ENCODE data around the gene PITPNM3.

Gene PITPNM3

DNA sequence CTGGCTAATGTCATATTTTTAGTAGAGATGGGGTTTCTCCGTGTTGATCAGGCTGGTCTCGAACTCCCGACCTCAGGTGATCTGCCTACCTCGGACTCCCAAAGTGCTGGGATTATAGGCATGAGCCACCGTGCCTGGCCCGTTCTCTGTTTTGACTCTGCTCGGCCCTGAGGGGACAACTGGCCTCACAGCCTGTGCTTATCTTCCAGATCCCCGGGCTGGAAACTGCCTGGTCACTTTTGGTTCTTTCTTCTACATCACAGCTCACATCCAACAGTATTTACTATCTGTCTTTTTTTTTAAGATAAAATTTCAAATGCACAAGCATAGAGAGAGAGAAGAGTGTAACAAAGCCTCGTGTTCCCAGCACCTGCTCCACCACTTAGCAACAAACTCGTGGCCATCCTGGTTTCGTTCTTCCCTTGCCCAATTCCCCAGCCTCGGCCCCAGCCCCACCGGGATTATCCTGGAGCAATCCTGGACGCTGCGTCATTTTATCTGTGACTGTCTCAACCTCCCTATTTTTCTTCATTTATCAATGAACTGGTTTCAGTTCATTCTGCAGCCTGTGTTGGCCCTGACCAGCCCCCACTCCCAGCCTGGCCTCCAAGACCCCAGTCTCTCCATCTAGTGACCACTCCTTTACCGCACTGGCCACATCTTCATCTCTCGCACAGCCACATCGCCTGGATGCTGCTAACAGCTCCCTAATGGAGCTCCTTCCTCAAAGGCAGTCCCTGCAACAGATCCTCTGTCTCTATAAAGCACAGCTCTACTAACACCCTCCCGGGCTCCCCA lies 91.0 kb downstream of the PITPNM3 start:
- in situ Hi-C loops (cut with MboI; ENCODE audit: low sequenced_read_pairs) = no loop called here

DNA sequence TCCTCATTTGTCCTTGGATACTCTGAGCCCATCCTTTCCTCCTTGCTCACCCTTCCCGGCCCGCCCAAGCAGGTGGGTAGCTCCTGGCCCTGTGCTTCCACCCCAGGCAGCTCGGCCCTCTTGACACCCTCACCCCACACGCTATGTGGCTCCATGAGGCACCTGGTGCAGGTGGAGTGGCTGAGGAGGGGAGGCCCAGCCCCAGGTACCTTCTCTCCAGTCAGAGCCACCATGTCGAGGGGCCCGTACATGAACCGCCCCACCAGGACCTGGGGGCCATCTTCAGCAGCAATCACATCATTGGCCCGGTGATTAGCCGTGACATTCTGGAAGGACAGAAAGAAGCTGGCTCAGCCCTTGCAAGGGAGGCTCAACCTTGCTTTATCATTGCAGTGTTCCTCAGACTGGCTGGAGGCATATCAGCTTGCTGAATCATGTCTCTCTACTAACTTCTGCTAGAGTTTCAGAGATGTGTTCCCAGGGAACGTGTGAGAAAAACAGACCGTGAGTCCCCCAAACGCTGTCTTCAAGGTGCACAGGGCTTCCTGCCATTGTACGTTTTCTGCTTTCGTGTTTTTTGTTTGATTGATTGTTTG lies 91.8 kb downstream of the PITPNM3 start:
- in situ Hi-C loops (cut with MboI; ENCODE audit: low sequenced_read_pairs) = no loop called here

DNA sequence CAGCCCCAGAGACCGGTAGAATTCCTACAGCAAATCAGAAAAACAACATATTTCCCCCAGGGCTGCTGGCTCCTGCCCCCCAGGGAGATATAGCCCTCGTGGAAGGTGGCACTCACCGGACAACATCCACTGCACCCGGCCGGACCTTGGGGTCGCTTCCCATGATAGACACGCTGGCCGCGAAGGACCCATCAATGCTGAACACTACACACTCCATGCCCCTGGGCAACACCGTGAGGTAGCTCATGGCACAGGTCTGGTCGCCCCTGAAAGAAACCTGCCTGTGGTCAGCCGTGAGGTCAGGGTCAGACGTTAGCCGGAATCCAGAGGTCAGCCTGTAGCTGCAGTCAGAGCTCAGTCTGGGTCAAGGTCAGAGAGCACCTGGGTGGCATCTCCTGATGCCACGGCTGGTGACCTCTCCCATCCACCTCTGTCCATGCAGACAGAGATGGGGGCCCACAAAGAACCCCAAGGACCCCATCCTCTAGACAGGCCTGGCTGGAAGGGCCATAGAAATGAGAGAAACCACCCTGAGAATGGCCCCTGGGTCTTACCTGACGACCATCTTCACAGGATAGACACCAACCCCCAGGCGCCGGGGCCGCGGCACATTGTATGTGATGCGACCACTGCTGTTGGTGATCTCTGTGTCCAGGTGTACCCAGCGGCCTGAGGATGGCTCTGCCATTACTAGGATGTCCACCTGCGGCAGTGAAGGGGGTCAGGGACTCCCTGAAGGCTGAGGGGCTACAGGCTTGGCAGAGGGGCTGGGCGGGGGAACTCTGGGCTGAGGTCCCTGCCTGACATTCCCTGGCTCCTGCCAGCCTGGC lies 92.5 kb downstream of the PITPNM3 start:
- in situ Hi-C loops (cut with MboI; ENCODE audit: low sequenced_read_pairs) = no loop called here

DNA sequence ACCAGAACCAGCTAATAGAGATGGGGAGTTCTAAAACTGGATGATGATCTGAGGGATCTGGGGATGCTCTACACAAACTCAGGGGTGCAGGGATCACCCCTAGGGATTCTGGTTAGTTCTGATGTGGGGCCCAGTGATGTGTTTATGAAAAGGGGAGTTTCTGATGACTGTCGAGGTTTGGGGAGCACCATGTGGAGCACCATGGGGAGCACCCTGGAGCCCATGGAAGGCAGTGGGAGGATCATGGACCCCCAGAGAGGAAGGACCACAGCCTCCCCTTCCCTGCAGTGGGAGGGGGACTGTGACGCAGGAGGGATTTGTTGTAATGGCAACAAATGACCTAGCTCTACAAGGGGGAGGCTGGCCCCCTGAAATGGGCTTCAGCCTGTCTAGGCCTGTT lies 93.7 kb downstream of the PITPNM3 start:
- in situ Hi-C loops (cut with MboI; ENCODE audit: low sequenced_read_pairs) = no loop called here

DNA sequence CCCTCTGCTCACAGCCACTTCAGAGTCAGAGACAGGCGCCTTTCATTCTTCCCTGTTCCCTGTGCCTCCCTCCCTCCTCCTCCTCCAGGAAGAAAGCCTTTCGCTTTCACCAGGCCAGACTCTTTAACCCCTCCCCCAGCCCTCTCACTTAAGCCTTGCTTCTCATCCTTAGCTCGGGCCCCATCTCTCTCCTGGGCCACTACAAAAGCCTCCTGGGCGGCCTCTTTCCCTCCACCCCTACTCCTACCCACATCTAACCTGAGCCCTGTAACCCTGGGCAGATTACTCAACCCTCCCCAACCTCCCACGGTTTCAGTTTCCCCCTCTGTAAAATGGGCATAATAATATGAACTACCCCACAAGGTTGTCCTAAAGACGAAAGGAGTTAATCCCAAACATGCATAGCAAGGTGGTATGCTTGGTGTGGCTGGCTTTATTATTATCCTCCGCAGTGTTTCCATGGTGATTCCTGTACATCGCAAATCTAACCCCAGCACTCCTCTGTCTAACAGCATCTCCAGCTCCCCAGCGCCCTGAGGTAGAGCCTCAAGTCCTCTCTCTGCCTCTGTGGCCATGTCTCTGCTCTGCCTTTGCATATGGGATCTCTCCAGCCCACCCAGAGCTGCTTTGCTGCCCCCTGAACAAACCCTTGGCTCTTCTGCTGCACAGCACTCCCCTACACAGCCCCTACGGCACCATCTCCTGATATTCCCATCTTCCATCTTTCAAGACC lies 94.4 kb downstream of the PITPNM3 start:
- in situ Hi-C loops (cut with MboI; ENCODE audit: low sequenced_read_pairs) = no loop called here

DNA sequence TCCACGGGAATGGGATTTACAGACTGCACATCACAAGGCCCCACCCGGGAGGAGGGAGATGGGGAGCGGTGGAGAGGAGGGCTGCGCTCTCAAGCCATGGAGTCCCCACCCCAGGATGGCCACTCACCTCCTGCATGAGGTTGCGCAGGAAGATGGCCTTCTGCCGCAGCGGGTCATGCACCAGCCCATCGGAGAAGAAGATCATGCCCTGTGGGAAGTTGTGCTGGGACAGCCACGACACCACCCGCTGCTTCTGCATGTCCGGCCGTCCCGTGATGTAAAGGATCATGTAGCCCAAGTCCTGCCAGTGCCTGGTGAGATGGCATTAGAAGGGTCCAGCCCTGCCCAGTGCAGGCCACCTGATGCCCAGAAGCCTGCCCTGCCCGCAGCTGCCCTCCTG lies 95.1 kb downstream of the PITPNM3 start:
- in situ Hi-C loops (cut with MboI; ENCODE audit: low sequenced_read_pairs) = no loop called here

DNA sequence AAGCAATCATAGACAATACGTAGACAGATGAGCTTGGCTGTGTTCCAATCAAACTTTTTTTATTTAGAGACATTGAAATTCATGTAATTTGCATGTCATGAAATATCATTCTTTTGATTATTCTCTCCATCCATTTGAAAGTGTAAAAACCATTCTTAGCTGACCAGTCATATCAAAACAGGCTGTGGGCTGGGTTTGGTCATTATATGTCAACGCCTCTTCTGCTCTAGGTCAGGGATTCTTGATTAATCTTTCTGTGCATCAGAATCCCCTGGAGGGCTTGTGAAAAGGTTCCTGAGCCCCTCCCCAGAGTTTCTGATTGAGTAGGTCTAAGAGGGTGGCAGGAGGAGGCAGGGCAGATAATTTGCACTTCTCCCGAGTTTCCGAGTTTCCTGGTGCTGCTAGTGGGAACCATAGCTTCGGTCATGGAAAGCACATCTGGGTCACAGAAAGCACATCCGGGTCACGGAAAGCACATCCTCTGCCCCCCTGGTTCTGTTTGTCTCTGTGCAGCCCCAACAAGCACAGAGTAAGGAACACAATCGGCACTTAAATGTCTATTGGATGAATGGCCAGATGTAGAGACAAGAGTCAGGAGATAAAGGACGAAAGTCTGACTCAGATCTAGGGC lies 95.7 kb downstream of the PITPNM3 start:
- in situ Hi-C loops (cut with MboI; ENCODE audit: low sequenced_read_pairs) = no loop called here

DNA sequence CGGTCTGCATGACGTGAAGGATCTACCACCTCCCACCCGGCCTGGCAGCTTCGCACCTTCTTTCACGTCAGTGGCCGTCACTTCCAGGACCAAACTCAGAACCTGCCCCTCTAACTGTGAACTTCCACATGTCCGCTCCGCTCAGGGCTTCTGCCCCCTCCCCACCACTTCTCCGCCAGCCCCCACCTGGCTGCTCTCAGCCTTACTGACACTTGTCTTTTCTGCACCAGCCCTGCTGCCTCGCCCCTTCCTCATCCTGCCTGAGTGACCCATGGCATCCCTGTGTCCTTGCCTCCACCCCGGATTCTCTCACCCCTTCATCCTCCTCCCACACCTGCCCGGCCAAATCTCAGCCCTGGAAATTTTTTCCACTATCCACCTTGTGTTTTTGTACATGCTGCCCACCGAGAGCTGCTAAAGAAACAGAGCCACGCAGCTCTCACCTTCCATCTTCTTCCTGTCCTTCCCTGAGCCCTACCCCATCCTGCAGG lies 97.8 kb downstream of the PITPNM3 start:
- in situ Hi-C loops (cut with MboI; ENCODE audit: low sequenced_read_pairs) = no loop called here

DNA sequence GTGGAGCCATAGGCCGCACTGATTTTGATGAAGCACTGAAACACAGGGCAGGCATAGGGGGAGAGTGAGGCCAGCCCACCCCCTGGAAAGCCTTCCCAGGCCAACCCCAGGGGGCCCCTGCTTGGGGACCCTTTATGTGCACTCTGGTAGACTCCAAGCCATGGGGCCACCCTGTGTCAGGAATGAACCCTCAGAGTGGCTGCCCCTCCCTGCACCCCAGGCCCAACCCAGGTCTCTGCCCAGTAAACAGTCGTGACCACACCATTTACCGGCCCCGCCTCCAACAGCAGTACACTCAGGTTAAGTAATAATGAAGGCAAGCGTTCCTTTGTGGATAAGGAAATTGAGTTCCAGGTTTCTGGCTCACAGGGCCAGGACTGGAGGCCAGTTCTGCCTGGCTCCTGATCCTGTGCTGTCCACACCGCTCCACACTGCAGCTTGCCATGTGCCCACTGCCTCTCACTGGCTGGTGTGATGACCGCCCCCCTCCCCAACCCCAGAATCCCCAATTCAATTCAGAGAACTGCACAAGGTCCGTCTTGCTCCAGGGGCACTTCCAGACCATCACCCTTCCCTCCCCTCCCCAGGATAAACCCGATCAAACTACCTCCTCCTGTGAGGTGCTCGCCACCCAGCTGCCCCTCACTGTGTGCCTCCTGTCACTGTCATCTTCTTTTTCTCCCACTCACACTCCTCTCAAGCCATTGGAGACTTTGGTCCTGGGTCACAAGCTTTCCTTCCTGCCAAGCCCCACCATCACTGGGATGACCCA lies 98.5 kb downstream of the PITPNM3 start:
- in situ Hi-C loops (cut with MboI; ENCODE audit: low sequenced_read_pairs) = no loop called here

DNA sequence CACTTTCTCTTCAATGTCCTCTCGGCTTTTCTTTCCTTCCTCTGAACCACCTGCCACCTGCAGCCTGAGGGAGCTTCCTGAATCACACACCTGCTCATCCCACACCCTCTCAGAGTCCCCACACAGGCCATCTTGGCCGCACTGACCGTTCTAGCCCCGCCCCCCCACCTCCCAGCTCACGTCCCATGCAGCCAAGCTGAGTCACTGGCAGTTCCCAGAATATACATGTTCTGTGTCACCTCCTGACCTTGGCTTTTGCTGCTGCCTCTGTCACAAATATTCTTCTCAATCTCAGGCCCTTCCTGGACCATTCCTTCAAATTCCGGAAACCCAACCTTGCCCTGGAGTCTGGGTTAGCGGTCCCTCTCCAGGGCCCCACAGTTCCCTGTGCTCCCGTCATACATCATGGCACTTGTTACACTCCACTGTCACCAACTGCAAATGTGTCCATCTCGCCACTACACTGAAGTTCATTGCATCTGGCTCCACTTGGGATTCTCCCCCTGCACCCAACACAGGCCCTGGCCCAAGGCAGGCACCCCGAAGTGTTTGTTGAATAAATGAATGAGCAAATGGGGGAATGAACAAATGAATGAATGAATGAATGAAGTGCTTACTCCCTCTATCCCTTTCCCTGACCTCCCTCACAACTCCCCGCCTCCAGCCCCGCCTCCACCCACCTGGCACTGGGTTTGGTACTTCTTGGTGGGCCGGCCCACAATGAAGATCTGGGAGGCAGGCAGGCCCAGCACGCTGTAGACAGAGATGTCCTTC lies 99.3 kb downstream of the PITPNM3 start:
- in situ Hi-C loops (cut with MboI; ENCODE audit: low sequenced_read_pairs) = no loop called here

DNA sequence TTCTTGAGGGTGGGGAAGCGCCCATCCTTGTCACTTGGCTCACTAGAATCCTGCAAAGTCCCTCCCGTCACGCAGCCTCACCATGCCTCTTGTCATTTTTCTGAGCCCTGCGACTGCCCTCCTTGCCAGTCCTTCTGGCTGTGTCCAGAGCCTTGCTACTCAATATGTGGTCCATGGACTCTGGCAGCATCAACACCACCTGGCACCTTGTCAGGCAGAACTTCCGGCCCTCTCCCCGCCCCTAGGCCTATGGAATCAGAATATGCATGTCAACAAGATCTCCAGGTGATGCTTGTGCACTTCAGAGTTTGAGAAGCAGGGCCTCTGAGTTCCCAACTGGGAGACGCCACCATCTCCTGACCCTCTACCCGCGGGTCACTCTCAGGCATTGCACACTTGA lies 100.0 kb downstream of the PITPNM3 start:
- in situ Hi-C loops (cut with MboI; ENCODE audit: low sequenced_read_pairs) = no loop called here

DNA sequence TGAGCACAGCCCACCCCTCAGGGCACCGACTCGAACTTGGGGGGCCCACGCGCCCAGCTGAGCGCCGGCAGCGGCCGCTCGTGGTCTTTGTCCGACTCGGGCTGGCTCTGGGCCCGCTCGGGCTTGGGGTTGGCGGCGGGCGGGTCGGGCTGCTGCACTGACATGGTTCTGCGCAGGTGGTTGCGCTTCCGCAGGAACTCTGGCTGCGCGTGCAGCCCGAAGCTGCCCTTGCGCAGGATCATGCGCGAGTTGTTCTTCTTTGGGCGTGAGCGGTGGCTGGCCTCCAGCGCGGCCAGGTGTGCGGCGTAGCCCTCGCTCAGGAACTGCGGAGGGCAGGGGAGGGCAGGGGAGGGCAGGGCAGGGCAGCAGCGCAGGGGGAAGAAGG lies 101.0 kb downstream of the PITPNM3 start:
- in situ Hi-C loops (cut with MboI; ENCODE audit: low sequenced_read_pairs) = no loop called here

DNA sequence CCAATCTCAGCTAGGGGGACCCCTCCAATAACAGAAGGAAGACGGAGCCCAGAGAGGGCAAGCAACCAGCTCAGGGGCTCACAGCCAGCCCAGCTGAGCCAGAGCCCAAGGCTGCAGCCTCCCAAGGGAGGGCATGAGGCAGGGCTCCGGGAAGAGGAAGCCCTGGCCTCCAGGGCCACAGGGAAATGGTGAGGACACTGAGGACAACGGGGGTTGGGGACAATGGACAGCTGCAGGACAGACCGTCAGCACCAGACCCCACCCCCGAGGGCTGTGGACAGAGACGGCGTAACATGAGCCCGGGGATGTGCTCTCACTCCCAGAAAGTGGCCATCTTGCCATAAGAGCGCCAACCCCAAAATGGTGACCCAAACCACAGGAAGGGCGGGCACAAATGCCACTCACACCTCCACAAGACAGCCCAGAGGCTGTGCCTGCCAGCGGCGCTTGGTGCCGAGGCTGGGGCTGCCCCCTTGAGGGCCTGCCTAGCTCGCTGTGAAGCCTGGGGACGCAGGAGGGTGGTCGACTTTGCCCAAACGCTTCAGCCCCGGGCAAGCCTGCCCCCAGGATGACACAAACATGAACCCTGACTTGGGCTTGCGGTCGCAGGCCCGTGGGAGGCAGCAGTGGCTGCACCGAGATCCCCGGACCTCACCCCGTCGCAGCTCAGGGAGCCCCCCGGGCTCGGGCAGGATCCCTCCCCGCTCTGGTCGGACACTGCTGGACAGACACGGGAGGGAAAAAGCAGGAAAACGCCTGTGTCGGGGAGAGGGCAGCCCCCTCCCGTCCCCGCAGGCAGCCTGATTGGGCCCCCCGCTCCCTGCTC lies 101.6 kb downstream of the PITPNM3 start:
- in situ Hi-C loops (cut with MboI; ENCODE audit: low sequenced_read_pairs) = no loop called here

DNA sequence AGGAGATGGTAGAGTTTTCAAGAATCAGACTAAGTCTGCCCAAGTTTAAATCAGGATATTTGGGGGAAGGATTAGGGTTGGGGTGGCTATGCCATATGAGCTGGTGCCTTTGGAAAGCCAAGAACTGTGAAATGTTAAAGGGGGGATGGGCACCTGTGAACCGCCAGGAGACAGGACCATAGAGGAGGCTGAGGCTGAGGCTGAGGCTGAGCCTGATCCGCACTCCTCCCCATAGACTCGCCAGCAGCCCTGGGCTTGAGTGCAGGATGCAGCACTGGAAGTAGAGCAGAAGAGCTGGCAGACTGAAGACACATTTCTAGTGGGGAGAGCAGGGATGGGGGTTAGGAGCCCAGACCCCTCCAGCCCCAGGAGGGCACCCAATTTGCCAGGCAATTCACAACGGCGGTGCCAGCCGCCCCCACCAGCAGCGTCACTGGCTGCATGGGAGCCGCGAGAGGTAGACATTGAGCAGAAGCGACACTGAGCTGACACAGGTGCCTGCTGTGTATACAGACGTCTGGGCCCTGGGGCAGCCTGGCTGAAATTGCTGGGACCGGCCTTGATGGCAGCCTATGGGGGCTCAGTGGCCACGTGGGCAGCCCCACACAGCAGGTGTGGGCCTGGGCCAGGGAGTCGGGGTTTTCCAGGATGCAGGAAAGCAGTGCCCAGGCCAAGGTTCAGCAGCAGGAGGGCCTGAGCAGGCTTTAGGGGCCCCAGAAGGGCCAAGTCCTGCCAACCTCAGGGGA lies 102.9 kb downstream of the PITPNM3 start:
- in situ Hi-C loops (cut with MboI; ENCODE audit: low sequenced_read_pairs) = no loop called here

DNA sequence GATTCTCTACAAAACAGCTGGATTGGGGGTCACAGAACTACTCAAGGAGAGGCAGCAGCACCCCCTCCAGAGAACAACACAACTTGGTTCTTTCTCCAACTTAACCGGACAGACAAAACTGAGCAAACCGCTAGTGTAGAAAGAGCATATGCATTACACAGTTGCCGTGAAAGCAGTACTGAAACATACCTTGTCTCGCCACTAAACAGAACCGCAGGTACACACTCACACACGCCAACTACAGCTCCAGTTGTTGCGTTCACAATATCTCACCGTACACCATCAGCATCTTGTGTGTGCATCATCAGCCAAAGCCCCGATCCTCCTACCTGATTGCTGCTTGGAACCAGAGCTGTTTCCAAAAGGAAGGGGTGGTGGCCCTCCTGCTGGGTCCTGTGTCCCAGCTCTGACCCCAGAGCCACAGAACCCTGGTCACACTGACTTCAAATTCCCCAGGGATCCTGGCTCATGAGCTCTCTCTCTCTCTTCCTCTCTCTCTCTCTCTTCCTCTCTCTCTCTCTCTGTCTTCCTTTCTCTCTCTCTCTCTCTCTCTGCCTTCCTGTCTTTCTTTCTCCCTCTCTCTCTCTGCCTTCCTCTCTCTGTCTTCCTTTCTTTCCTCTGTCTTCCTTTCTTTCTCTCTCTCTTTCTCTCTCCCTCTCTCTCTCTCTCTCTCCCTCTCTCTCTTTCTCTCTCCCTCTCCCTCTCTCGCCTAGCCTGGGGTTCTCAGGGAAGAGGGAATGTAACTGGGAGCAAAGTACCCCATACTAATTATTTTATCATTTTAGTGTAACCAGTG lies 103.7 kb downstream of the PITPNM3 start:
- in situ Hi-C loops (cut with MboI; ENCODE audit: low sequenced_read_pairs) = no loop called here

DNA sequence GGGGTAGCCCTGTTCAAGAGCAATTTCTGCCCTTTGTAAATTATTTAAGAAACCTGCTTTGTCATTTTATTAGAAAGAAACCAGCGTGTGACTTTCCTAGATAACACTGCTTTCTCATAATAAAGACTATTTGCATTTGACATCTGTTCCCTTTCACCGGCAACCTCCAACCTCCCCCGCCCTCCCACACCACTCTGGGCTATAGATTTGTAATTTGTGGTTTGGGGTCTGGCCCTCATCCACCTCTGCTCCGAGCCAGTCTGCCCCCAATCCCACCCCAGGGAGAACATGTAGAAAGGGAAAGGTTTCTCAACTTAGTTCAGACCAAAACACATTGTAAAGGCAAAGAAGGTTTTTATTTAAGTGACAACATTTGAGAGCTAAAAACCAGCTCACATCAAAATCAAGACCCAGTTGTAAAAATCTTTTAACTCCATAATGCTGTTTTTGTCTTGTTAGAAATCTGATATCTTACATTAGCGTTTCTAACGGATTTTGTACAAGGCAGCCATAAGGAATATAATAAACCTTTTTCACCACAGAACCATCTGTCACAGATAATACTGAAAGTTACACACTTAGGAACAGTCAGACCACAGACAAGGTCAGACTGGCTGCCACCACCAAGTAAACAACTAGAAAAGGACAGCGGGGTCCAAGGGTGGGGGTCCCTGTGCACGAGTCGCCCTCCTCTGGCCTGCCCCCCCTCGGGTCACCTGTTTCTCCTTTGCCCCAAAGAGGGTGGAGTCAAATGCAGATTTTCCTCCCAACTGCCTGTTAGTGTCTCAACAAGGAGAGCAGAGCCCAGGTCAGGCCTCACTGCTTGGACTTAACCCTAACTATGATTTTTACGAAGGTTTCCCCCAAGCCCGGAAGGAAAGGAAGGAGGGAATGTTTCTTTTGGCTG lies 105.2 kb downstream of the PITPNM3 start:
- in situ Hi-C loops (cut with MboI; ENCODE audit: low sequenced_read_pairs) = no loop called here

All from hTERT RPE-1 (cell line).